ENCODE measurements around the gene CHRNB2. TPM values are rescaled to one million over a fixed set of nuclear protein-coding genes. Genes with fewer than 3 reads are reported as not detected.

Gene CHRNB2
- total RNA-seq, 1 donor from 2014 or later = 4.2 TPM

DNA sequence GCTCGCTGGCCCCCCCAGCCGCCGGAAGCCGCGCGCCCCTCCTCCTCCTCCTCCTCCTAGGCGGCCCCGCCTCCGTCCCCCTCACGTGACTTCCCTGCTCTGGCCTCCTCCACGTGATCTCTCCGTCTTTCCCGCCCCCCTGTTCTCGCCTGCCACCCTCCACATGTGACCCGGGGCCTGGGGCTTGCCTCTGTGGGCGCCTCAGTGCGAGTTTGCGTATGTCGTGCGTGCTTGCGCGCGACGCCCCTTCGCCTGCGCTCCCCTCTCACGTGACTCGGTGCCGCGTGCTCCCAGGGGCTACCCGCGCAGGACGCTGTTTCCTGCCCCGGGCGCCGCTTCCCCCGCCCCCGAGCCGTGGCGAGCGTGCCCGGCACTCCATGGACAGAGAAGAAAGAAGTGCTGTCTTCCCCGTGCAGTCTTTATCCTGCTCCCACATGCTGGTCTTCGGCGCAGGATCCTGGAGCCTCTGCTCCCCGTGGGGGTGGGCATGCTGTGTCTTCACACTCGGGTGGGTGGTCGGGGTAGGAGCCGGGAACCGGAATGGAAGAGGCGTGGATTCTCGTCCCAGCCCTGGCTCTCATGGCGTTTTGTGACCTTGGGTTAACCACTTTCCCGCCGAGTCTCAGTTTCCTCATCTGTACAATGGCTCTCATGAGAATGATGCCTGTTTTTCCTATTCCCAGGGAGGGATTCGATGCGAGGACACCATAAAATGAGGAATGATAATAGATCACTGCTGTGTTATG lies 8.7 kb upstream of the CHRNB2 start:
- Mint-ChIP-seq H3K27me3 (peaks cover under 1% of the 10 kb centered on the region), H3K27ac (peak overlapping the region; percentile 96), H3K36me3 (peaks cover 12% of the 10 kb centered on the region), H3K9me3 (no peaks in the 10 kb centered on the region), H3K4me1 (ENCODE audit: unreplicated experiment) (peaks cover 31% of the 10 kb centered on the region), H3K4me3 (peak overlapping the region; percentile 93)
- TF ChIP-seq, protein P1, sequence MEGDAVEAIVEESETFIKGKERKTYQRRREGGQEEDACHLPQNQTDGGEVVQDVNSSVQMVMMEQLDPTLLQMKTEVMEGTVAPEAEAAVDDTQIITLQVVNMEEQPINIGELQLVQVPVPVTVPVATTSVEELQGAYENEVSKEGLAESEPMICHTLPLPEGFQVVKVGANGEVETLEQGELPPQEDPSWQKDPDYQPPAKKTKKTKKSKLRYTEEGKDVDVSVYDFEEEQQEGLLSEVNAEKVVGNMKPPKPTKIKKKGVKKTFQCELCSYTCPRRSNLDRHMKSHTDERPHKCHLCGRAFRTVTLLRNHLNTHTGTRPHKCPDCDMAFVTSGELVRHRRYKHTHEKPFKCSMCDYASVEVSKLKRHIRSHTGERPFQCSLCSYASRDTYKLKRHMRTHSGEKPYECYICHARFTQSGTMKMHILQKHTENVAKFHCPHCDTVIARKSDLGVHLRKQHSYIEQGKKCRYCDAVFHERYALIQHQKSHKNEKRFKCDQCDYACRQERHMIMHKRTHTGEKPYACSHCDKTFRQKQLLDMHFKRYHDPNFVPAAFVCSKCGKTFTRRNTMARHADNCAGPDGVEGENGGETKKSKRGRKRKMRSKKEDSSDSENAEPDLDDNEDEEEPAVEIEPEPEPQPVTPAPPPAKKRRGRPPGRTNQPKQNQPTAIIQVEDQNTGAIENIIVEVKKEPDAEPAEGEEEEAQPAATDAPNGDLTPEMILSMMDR (conservative IDR thresholded peaks at IDR 0.05) = no peak
- DNase-seq (ENCODE audit: extremely low spot score, unreplicated experiment) = peak; percentile 99

DNA sequence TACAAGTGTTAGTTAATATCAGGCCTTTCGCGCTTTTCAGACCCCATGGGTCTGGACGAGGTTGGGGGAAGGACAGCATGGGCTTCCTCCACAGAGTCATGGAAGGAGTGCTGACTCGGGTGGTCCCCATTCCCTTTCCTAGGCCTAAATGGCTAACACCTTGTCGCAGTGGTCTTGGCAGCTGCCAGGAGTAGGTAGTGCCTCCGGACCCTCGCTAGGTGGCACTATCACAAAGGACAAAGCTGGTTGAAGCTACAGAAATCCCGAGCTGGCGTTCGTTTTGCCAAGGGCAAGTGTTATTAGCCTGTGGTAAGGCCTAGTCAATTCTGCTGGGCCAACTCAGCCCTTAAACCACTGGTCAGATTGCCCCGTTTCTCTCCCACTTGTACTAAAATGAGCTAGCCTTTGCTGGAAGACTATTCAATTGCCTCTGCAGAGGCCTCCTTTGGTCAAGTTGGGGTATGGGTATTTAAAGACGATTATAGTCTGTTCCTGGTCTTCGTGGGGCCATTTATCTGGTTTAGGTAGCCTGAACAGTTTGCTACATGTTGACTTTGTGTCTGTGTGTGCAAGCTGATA lies 8.0 kb upstream of the CHRNB2 start:
- peaks cover 10% of the 10 kb centered on the region for H3K36me3 Mint-ChIP-seq
- peaks cover 2% of the 10 kb centered on the region for H3K27me3 Mint-ChIP-seq
- no peaks in the 10 kb centered on the region for H3K9me3 Mint-ChIP-seq
- H3K4me1 Mint-ChIP-seq (ENCODE audit: unreplicated experiment) = peaks cover 31% of the 10 kb centered on the region
- peak overlapping the region; percentile 93 for H3K4me3 Mint-ChIP-seq
- peak; percentile 85 for DNase-seq (ENCODE audit: extremely low spot score, unreplicated experiment)
- TF ChIP-seq, protein P1 (conservative IDR thresholded peaks at IDR 0.05) = peak; percentile 96
- peak overlapping the region; percentile 96 for H3K27ac Mint-ChIP-seq

DNA sequence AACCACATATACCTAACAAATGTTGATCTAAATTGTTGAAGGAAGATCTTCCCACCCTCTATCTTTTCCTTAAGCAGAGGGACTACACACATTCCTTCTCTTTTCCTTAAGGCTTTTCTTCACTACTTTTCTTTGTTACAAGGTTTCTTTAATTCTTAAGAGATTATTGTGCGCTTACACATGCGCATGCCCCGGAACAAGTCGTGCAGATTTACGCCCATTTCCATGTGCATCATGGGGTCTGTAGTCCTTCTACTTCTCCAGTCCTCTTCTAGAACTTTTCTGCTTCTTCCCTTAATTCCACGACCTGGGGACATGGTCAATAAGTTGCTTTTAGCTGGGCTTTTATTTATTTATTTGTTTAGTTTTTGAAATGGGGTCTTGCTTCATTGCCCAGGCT lies 1.7 kb upstream of the CHRNB2 start:
- no peaks in the 10 kb centered on the region for H3K36me3 Mint-ChIP-seq
- H3K27me3 Mint-ChIP-seq = peaks cover 53% of the 10 kb centered on the region
- no peak overlapping the region for H3K27ac Mint-ChIP-seq
- H3K4me1 Mint-ChIP-seq (ENCODE audit: unreplicated experiment) = peaks cover 5% of the 10 kb centered on the region
- no peaks in the 10 kb centered on the region for H3K9me3 Mint-ChIP-seq
- no peak overlapping the region for H3K4me3 Mint-ChIP-seq
- DNase-seq (ENCODE audit: extremely low spot score, unreplicated experiment) = no peak
- TF ChIP-seq, protein P1 (conservative IDR thresholded peaks at IDR 0.05) = no peak

DNA sequence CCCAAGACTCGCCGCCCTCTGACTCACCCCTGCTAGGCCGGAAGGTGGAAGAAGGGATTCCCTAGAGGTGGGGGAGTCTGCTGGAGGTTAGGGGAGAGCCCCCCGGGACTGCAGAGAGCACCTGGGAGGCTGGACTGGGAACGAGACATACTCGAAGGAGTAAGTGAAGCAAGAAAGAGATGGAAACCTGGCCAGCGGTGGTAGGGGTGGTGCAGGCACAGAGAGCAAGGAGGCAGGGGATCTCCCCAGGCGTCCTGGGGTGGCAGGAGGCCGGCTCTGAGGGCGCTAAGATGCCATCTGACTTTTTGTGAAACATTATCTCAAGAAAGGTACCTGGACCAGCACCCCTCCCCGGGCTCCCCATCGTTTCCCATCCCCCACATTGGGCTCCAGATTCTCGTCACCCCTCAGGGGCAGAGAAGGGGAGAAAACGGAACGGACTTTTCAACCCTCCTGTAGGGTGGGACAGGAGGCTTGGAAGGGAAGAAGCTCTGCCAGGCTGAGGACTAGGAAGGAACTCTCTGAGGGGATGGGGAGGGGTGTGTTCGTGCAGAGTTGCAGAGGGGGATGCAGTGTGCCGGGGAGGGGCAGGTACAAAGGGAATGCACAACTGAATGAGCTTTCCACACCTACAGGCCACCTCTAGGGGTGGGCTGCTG lies 708 bp downstream of the CHRNB2 start:
- Mint-ChIP-seq H3K27ac (no peak overlapping the region), H3K9me3 (no peaks in the 10 kb centered on the region), H3K4me1 (ENCODE audit: unreplicated experiment) (peaks cover 8% of the 10 kb centered on the region), H3K36me3 (no peaks in the 10 kb centered on the region), H3K4me3 (peak overlapping the region; percentile 68), H3K27me3 (peaks cover 59% of the 10 kb centered on the region)
- TF ChIP-seq, protein P1 (conservative IDR thresholded peaks at IDR 0.05) = no peak
- no peak for DNase-seq (ENCODE audit: extremely low spot score, unreplicated experiment)

DNA sequence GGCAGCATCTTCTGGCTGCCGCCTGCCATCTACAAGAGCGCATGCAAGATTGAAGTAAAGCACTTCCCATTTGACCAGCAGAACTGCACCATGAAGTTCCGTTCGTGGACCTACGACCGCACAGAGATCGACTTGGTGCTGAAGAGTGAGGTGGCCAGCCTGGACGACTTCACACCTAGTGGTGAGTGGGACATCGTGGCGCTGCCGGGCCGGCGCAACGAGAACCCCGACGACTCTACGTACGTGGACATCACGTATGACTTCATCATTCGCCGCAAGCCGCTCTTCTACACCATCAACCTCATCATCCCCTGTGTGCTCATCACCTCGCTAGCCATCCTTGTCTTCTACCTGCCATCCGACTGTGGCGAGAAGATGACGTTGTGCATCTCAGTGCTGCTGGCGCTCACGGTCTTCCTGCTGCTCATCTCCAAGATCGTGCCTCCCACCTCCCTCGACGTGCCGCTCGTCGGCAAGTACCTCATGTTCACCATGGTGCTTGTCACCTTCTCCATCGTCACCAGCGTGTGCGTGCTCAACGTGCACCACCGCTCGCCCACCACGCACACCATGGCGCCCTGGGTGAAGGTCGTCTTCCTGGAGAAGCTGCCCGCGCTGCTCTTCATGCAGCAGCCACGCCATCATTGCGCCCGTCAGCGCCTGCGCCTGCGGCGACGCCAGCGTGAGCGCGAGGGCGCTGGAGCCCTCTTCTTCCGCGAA lies 3.8 kb downstream of the CHRNB2 start:
- TF ChIP-seq, protein P1 (conservative IDR thresholded peaks at IDR 0.05) = no peak
- H3K4me1 Mint-ChIP-seq (ENCODE audit: unreplicated experiment) = peaks cover 24% of the 10 kb centered on the region
- no peak overlapping the region for H3K4me3 Mint-ChIP-seq
- H3K27me3 Mint-ChIP-seq = peaks cover 42% of the 10 kb centered on the region
- no peak overlapping the region for H3K27ac Mint-ChIP-seq
- no peak for DNase-seq (ENCODE audit: extremely low spot score, unreplicated experiment)
- no peaks in the 10 kb centered on the region for H3K36me3 Mint-ChIP-seq
- H3K9me3 Mint-ChIP-seq = no peaks in the 10 kb centered on the region
